AG04449 (cell line): ENCODE measurements around the gene ENTHD1.

ENCODE experiments used
- CTCF ChIA-PET: fragments of 350-600 bp; formaldehyde crosslinking; extraction: SDS; loops from one replicate; lab custom pipeline; 2021; ENCODE audit warnings: antibody characterized with exemption; lab: Yijun Ruan, JAX
- POLR2A ChIA-PET: fragments of 400-600, 350-600 bp; formaldehyde crosslinking; extraction: SDS; loops from one replicate; lab custom pipeline; 2020; ENCODE audit warnings: antibody characterized with exemption, inconsistent platforms; lab: Yijun Ruan, JAX
- DNase-seq: peaks from one replicate; pipeline ENCODE4 v3.0.0-alpha.2; 2010; ENCODE audit warnings: low read depth, low spot score
- H3K4me3 ChIP-seq: 2 replicates; pipeline ENCODE4 v1.5.1; 2011; ENCODE audit warnings: low read depth, mild to moderate bottlenecking, control low read depth, low read length
- TF ChIP-seq, protein P1 (sequence below): IDR thresholded peaks from one replicate; pipeline ENCODE4 v1.5.1; 2011; ENCODE audit warnings: mild to moderate bottlenecking, moderate library complexity, low read length, control low read depth, inconsistent platforms; ENCODE audit not compliant: insufficient read depth; ENCODE audit errors: missing control alignments

ENTHD1 gene

DNA sequence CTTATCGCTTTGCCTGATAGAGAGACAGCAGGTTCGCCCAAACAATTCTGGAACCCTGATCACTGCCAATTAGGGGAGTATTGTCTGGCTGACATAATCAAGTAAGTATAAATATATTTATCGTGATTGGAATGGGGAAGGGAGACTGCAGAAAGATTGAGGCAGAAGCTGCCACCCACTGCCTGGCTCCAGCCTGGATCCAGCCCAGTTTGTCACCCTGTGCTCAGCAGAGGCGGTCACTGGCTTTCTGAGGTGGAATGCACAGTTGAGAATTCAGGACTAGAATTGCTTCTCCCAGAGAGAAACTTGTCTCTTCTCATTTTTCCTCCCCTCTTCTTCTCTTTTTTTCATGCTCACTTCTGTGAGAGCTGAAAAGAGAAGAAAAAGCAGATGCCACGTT is 33.2 kb upstream of the ENTHD1 start:
- TF ChIP-seq, protein P1, sequence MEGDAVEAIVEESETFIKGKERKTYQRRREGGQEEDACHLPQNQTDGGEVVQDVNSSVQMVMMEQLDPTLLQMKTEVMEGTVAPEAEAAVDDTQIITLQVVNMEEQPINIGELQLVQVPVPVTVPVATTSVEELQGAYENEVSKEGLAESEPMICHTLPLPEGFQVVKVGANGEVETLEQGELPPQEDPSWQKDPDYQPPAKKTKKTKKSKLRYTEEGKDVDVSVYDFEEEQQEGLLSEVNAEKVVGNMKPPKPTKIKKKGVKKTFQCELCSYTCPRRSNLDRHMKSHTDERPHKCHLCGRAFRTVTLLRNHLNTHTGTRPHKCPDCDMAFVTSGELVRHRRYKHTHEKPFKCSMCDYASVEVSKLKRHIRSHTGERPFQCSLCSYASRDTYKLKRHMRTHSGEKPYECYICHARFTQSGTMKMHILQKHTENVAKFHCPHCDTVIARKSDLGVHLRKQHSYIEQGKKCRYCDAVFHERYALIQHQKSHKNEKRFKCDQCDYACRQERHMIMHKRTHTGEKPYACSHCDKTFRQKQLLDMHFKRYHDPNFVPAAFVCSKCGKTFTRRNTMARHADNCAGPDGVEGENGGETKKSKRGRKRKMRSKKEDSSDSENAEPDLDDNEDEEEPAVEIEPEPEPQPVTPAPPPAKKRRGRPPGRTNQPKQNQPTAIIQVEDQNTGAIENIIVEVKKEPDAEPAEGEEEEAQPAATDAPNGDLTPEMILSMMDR = no peak
- ChIA-PET CTCF (interaction anchor here (2.6 kb wide), 1 partner anchor 98 kb away, joined by 9 read pairs; no protein-coding TSS in a partner anchor), POLR2A (no interaction called here)
- no peak for DNase-seq
- H3K4me3 ChIP-seq = no peak overlapping the region

DNA sequence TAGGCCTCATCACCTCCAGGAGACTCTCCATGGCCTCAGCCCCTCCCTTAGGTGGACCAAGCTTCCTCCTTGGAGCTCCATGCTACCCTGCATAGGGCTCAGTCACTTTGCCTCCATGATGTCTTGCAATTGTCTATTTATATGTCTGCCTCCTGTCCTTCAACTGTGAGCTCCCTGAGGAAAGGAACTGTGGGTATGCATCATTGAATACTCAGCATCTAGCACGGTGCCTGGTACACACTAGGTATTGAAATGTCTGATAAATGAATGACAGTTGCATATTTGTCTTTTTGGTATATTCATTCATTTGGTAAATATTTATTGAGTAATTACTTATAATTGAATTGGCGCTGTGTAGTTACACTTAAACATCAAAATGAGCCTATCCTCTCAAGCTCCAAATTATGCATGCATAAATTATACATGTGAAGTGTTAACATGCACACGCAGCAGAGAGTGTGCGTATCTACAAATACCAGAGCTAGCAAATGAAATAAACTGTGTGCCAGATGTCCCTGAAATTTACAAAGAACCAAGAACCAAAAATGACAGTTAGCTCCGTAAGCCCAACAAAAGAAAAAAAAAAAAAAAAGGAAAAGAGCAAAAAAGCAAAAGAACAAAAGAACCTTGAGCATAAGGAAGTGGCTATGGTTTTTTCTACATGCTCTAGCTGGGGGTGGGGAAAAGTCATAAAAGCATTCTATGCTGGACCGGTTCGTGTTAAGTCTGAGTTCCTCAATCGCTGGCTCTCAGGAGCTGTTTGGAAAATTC is 32.5 kb upstream of the ENTHD1 start:
- TF ChIP-seq, protein P1 = no peak
- ChIA-PET POLR2A (no interaction called here), CTCF (interaction anchor here (0.6 to 2.6 kb wide), 3 partner anchors 9 to 815 kb away, joined by 3 to 9 read pairs (median 3); no protein-coding TSS in a partner anchor)
- H3K4me3 ChIP-seq = no peak overlapping the region
- DNase-seq = no peak

DNA sequence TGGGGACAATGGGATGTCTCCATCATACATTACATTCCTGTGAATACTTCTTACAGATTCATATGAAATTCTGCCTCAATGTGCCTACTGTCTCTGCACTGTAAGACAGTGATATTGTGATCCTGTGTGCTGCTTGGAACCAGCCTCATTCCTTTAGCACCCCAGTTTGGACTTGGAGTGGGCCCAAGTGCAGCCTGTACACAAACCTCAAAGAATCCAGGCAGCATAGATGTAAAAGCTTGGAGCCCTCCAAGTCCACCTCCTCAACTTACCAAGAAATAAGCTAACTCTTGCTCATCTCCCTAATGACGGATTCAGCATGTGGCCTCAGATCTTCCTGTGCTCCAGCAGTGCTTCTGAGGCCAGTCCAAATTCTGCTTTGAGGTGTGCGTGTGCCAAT is 31.7 kb upstream of the ENTHD1 start:
- CTCF ChIA-PET = interaction anchor here (1.4 to 2.6 kb wide), 3 partner anchors 8 to 99 kb away, joined by 3 to 9 read pairs (median 5); no protein-coding TSS in a partner anchor

DNA sequence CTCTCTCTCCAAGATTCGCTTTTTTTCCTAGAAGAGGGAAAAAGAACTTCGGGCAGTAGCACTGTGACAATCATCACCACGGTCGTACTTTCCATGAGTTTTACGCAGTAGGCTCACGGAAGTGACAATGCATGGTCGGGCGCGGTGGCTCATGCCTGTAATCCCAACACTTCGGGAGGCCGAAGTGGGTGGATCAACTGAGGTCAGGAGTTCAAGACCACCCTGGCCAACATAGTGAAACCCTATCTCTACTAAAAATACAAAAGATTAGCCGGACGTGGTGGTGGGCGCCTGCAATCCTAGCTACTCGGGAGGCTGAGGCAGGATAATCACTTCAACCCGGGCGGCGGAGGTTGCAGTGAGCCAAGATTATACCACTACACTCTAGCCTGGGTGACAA is 30.7 kb upstream of the ENTHD1 start:
- ChIA-PET POLR2A (no interaction called here), CTCF (interaction anchor here (1.4 to 2.6 kb wide), 3 partner anchors 8 to 100 kb away, joined by 3 to 9 read pairs (median 5); no protein-coding TSS in a partner anchor)
- no peak overlapping the region for H3K4me3 ChIP-seq
- TF ChIP-seq, protein P1 = no peak
- DNase-seq = no peak

More for the DNA sequence above, 31.7 kb upstream of the ENTHD1 start:
- no peak overlapping the region for H3K4me3 ChIP-seq
- DNase-seq = no peak
- POLR2A ChIA-PET = no interaction called here
- TF ChIP-seq, protein P1 = no peak

DNA sequence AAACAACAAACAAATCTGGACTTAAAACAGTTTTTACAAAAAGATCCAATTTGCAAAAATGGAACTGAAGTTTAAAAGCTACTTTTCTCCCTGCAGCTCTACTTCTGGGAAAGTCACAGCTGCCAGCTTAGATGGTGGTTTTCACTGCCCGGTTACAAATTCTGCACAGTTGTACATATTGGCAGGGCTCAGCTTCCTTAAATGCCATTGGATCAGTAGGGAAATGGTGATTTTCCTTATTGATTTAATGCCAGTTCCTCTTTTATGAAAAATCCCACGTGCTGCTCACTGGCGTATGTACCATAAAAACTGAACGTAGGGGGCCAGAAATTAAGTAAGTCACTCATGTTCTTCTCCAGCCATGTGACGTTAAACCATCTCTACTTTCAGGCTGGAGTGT is 30.1 kb upstream of the ENTHD1 start:
- TF ChIP-seq, protein P1 = no peak
- POLR2A ChIA-PET = no interaction called here
- H3K4me3 ChIP-seq = no peak overlapping the region
- CTCF ChIA-PET = no interaction called here
- DNase-seq = no peak

- no peak for DNase-seq
- POLR2A ChIA-PET = no interaction called here
- CTCF ChIA-PET = interaction anchor here (1.2 kb wide), 1 partner anchor 9 kb away, joined by 4 read pairs; no protein-coding TSS in a partner anchor
- H3K4me3 ChIP-seq = no peak overlapping the region
- TF ChIP-seq, protein P1 = no peak
These were observed 26.7 kb upstream of the ENTHD1 start for GRCh38 chr22:39920134-39920743.
